HL-60 (cell line): Measurements from ENCODE around the gene RTL10.

Experiments used
- DNase-seq, 2 experiments: peaks; one replicate each; pipeline ENCODE4 v3.0.0-alpha.2; 2010 to 2020; ENCODE audit warnings: low read depth in 1 of 2, low spot score in 1 of 2
- H3K27ac ChIP-seq: fragments of 250-450 bp; sonication (Bioruptor Pico); replicated peaks from 2 replicates; pipeline ENCODE4 v1.5.1; 2020; ENCODE audit warnings: mild to moderate bottlenecking, moderate library complexity
- H3K27me3 ChIP-seq: fragments of 250-450 bp; sonication (Bioruptor Pico); 2 replicates; pipeline ENCODE4 v1.5.1; 2021; ENCODE audit warnings: mild to moderate bottlenecking, moderate library complexity; ENCODE audit not compliant: insufficient read depth, poor library complexity, severe bottlenecking
- H3K4me3 ChIP-seq: replicated peaks from 2 replicates; pipeline ENCODE4 v1.5.1; 2011; ENCODE audit warnings: mild to moderate bottlenecking, control low read depth, low read length; ENCODE audit not compliant: insufficient read depth
- CTCF ChIP-seq: IDR thresholded peaks from one replicate; pipeline ENCODE4 v1.5.1; 2011; ENCODE audit warnings: low read length, control low read depth, inconsistent platforms; ENCODE audit not compliant: insufficient read depth
- GABPA ChIP-seq: IDR thresholded peaks from 2 replicates; pipeline ENCODE4 v1.6.1; 2012; ENCODE audit warnings: low read depth
- POLR2AphosphoS5 ChIP-seq: IDR thresholded peaks from 2 replicates; pipeline ENCODE4 v1.6.1; 2012; ENCODE audit warnings: low read depth
- REST ChIP-seq: IDR thresholded peaks from 2 replicates; pipeline ENCODE4 v1.6.1; 2012; ENCODE audit warnings: low read depth; ENCODE audit not compliant: insufficient replicate concordance
- SPI1 ChIP-seq: IDR thresholded peaks from 2 replicates; pipeline ENCODE4 v1.6.1; 2012; ENCODE audit warnings: low read depth, mild to moderate bottlenecking, borderline replicate concordance

Gene RTL10

GRCh38 chr22:19853058-19853878 is 1.4 kb downstream of the RTL10 start:
- TF ChIP-seq REST (no peak), GABPA (no peak), POLR2AphosphoS5 (no peak), CTCF (no peak), SPI1 (no peak)
- peak overlapping the region; percentile 90 for H3K4me3 ChIP-seq
- peak overlapping the region; percentile 98 for H3K27ac ChIP-seq
- no peak for DNase-seq
- no peaks in the 10 kb centered on the region for H3K27me3 ChIP-seq

- no peak for TF ChIP-seq GABPA
- TF ChIP-seq CTCF: no peak
- TF ChIP-seq POLR2AphosphoS5: no peak
- no peak for TF ChIP-seq SPI1
- TF ChIP-seq REST: no peak
- Histone ChIP-seq H3K4me3 (no peak overlapping the region), H3K27ac (no peak overlapping the region), H3K27me3 (no peaks in the 10 kb centered on the region)
- no peak for DNase-seq
These were observed 2.4 kb downstream of the RTL10 start for GRCh38 chr22:19852177-19852781.

- Histone ChIP-seq H3K27ac (no peak overlapping the region), H3K4me3 (no peak overlapping the region), H3K27me3 (no peaks in the 10 kb centered on the region)
- TF ChIP-seq GABPA (no peak), REST (no peak), SPI1 (no peak), CTCF (no peak), POLR2AphosphoS5 (no peak)
- no peak for DNase-seq
These were observed 3.1 kb downstream of the RTL10 start for GRCh38 chr22:19851291-19852176.
